Uterus (tissue), 2 donors: ENCODE measurements around the gene TCF19.

Source experiments
- POLR2A ChIP-seq, 2 donors: fragments of 450-650 bp; IDR thresholded peaks; one replicate each; pipeline ENCODE4 v1.6.1; 2016; ENCODE audit warnings: antibody characterized with exemption in 2 of 2, mild to moderate bottlenecking in 1 of 2, moderate library complexity in 1 of 2
- TF ChIP-seq, protein P1 (sequence below), 4 experiments: fragments of 200-600 bp in 2 of 4; fragments of 450-650 bp in 2 of 4; sonication (generic) in 2 of 4; IDR thresholded peaks; one replicate each; pipeline ENCODE4 v1.5.1; 2016 to 2019; ENCODE audit warnings: antibody characterized with exemption in 4 of 4, mild to moderate bottlenecking in 2 of 4, moderate library complexity in 1 of 4

DNA sequence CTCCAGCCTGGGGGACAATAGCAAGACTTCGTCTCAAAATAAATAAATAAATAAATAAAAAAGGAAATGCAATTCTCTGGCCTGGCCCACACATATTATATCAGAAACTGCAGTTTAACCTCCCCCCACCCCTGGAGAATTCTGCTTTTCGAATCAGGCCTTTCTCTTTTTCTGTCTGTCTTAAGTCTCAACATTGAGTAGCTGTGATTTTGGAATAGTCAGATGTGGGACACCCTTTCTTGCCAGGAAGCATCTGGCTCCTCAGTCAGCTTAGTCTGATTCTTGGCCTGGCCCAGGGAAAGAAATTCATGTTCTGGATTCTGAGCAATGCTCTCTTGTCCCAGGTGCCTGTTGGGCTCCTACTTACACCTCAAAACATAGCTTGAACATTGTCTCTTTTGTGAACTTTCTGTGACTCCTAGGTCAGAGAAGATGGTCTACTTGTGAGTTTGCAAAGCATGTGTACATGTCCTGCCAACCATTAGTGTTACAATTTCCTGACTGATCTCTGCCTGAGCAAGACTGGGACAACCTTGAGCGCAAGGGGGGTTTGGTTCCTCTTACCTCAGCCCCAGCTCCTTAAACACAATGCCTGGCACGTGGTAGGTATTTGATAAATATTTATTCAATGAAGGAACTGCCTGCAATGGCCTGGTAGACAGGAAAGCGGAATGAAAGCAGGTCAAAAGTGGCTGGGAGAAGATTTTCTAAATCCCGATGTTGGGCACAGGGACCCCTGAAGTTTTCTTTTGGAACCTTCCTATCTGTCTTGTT lies 35.9 kb downstream of the TCF19 start:
- TF ChIP-seq POLR2A (IDR thresholded peaks at IDR 0.05): no peak
- TF ChIP-seq, protein P1, sequence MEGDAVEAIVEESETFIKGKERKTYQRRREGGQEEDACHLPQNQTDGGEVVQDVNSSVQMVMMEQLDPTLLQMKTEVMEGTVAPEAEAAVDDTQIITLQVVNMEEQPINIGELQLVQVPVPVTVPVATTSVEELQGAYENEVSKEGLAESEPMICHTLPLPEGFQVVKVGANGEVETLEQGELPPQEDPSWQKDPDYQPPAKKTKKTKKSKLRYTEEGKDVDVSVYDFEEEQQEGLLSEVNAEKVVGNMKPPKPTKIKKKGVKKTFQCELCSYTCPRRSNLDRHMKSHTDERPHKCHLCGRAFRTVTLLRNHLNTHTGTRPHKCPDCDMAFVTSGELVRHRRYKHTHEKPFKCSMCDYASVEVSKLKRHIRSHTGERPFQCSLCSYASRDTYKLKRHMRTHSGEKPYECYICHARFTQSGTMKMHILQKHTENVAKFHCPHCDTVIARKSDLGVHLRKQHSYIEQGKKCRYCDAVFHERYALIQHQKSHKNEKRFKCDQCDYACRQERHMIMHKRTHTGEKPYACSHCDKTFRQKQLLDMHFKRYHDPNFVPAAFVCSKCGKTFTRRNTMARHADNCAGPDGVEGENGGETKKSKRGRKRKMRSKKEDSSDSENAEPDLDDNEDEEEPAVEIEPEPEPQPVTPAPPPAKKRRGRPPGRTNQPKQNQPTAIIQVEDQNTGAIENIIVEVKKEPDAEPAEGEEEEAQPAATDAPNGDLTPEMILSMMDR (IDR thresholded peaks at IDR 0.05): no peak
